SK-N-SH (cell line): ENCODE measurements around the gene LCN1.

Experiments used
- EZH2phosphoT487 ChIP-seq: fragments of 200-600 bp; sonication (generic); IDR thresholded peaks from 2 replicates; pipeline ENCODE4 v1.6.1; 2017; ENCODE audit warnings: low read depth, mixed run types, mild to moderate bottlenecking, antibody characterized with exemption, moderate library complexity, borderline replicate concordance
- GABPA ChIP-seq: IDR thresholded peaks from 2 replicates; pipeline ENCODE4 v1.4.0; 2012; ENCODE audit warnings: low read depth, mild to moderate bottlenecking
- POLR2AphosphoS5 ChIP-seq: IDR thresholded peaks from 2 replicates; pipeline ENCODE4 v1.6.1; 2012; ENCODE audit warnings: low read depth, low read length
- TCF12 ChIP-seq: IDR thresholded peaks from 2 replicates; pipeline ENCODE4 v1.4.0; 2012
- YY1 ChIP-seq: IDR thresholded peaks from 2 replicates; pipeline ENCODE4 v1.4.0; 2012; ENCODE audit warnings: low read depth, mild to moderate bottlenecking
- TF ChIP-seq, protein P1 (sequence below): fragments of 200-600 bp; sonication (generic); IDR thresholded peaks from 2 replicates; pipeline ENCODE4 v1.6.1; 2017; ENCODE audit warnings: antibody characterized with exemption, mild to moderate bottlenecking, moderate library complexity

DNA sequence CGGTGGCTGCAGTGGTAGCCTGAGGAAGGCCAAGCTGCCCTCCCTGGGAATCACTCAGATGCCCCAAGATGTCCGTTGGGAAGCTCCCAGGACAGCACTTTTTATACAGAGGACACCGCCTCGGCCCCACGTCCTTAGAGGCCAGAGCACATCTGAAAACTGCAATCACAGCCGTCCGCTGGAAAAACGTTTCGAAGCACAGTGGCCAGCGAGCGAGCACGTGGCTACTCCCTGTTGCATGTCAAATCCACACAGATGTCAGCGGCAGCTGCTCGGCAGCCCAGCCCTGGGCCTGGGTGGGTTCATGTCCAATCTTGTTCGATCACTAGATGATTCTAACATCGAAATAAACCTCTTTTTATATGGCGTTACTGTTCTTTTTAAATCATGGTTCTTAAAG lies 32.7 kb upstream of the LCN1 start:
- TF ChIP-seq TCF12 (no peak), GABPA (no peak), YY1 (no peak), POLR2AphosphoS5 (no peak), EZH2phosphoT487 (no peak)
- TF ChIP-seq, protein P1, sequence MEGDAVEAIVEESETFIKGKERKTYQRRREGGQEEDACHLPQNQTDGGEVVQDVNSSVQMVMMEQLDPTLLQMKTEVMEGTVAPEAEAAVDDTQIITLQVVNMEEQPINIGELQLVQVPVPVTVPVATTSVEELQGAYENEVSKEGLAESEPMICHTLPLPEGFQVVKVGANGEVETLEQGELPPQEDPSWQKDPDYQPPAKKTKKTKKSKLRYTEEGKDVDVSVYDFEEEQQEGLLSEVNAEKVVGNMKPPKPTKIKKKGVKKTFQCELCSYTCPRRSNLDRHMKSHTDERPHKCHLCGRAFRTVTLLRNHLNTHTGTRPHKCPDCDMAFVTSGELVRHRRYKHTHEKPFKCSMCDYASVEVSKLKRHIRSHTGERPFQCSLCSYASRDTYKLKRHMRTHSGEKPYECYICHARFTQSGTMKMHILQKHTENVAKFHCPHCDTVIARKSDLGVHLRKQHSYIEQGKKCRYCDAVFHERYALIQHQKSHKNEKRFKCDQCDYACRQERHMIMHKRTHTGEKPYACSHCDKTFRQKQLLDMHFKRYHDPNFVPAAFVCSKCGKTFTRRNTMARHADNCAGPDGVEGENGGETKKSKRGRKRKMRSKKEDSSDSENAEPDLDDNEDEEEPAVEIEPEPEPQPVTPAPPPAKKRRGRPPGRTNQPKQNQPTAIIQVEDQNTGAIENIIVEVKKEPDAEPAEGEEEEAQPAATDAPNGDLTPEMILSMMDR = no peak
